Sigmoid colon (tissue), 7 donors: Measurements from ENCODE around the gene CYP39A1. TPM values are rescaled to one million over a fixed set of nuclear protein-coding genes. Genes with fewer than 3 reads are reported as not detected.

ENCODE experiments used
- DNase-seq: peaks from one replicate; pipeline ENCODE4 v3.0.0-alpha.2; 2019
- H3K27ac ChIP-seq, 4 donors: fragments of 200-600 bp; sonication (generic); one replicate each; pipeline ENCODE4 v1.5.1; 2016 to 2019; ENCODE audit warnings: mild to moderate bottlenecking in 1 of 4
- H3K27me3 ChIP-seq, 3 donors: fragments of 200-600 bp; sonication (generic); one replicate each; pipeline ENCODE4 v1.5.1; 2019; ENCODE audit warnings: mild to moderate bottlenecking in 1 of 3
- H3K36me3 ChIP-seq, 4 donors: fragments of 200-600 bp; sonication (generic); one replicate each; pipeline ENCODE4 v1.5.1; 2016 to 2019
- H3K4me1 ChIP-seq, 4 donors: fragments of 200-600 bp; sonication (generic); one replicate each; pipeline ENCODE4 v1.5.1; 2017 to 2019
- H3K4me3 ChIP-seq, 4 donors: fragments of 200-600 bp; sonication (generic); one replicate each; pipeline ENCODE4 v1.5.1; 2017 to 2019; ENCODE audit warnings: mild to moderate bottlenecking in 2 of 4, moderate library complexity in 1 of 4
- H3K9me3 ChIP-seq, 4 donors: fragments of 200-600 bp in 3 of 4; sonication (generic) in 3 of 4; one replicate each; pipeline versions ENCODE4 v1.5.1 to v1.6.1; 2013 to 2019
- EP300 ChIP-seq, 4 donors: sonication (generic); formaldehyde crosslinking; IDR thresholded peaks; one replicate each; pipeline ENCODE4 v1.6.1; 2017; ENCODE audit warnings: antibody characterized with exemption in 4 of 4
- POLR2A ChIP-seq, 2 donors: fragments of 450-650 bp; IDR thresholded peaks; one replicate each; pipeline ENCODE4 v1.6.1; 2016; ENCODE audit warnings: antibody characterized with exemption in 2 of 2, mild to moderate bottlenecking in 2 of 2, moderate library complexity in 2 of 2
- POLR2AphosphoS5 ChIP-seq, 4 donors: sonication (generic); formaldehyde crosslinking; IDR thresholded peaks; one replicate each; pipeline ENCODE4 v1.6.1; 2017; ENCODE audit warnings: antibody characterized with exemption in 4 of 4
- WGBS, 2 donors: extraction: QIAGEN DNeasy Blood & Tissue Kit; methylation state at CpG; one replicate each; pipeline ENCODE4 v1.1.7; 2013; 5-methylcytosine and 5-hydroxymethylcytosine counted together
- intact Hi-C: fragments of 100-400 bp; cut with DNase I; formaldehyde crosslinking; loops from one replicate; pipeline ENCODE4 v1.15.1; 2023
- polyA plus RNA-seq, 3 donors: library from polyadenylated mRNA; stranded (reverse); fragments of 200-250 nt; gene quantifications; one replicate each; pipeline ENCODE4 v1.2.3, GENCODE V29; 2013
- total RNA-seq, 4 donors: library from RNA; depleted of rRNA; stranded (reverse); fragments of >200 nt; gene quantifications; one replicate each; pipeline ENCODE4 v1.1.0, GENCODE V29; 2016
- TF ChIP-seq, protein P1 (sequence below), 4 experiments: fragments of 450-650 bp in 3 of 4; fragments of 200-600 bp in 1 of 4; IDR thresholded peaks; one replicate each; pipeline ENCODE4 v1.5.1; 2016 to 2019; ENCODE audit warnings: antibody characterized with exemption in 4 of 4, mild to moderate bottlenecking in 3 of 4, moderate library complexity in 2 of 4
- donor health status: healthy with polysubstance abuse.
- donor health status: Bipolar disorder and iron deficiency.
- donor health status: healthy.

The CYP39A1 gene
- total and polyA plus RNA-seq, 7 donors, result 1.6 to 7.7 (median 3.0) TPM

DNA sequence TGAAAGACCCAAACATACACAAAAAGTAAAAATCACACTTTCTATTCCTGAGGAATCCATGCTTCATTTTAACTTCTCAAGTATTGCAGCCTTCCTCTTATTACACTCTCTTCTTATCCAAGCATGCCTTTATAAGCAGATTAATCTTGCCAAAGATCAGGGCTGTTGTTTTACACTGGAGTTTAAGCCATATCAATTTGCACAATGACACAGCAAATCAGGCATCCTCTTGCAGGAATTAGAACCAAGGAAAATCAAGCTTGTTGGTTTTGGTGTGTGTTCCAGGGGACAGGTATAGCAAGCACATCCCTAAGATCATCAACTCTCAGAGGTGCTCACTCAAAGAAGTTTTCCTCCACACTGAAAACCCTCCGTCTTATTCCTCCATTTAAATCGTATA is 69.5 kb downstream of the CYP39A1 start:
- WGBS, 2 donors, result 81 to 84% methylated on average over 2 of the region's 2 CpGs
- Histone ChIP-seq H3K27me3 (no peaks in the 10 kb centered on the region), H3K27ac (no peak overlapping the region), H3K4me3 (no peak overlapping the region), H3K9me3 (no peaks in the 10 kb centered on the region), H3K36me3 (no peaks in the 10 kb centered on the region), H3K4me1 (peaks cover 0 to 5% (median 0%) of the 10 kb centered on the region in 4 donors)
- TF ChIP-seq POLR2A (IDR thresholded peaks at IDR 0.05) (no peak), POLR2AphosphoS5 (IDR thresholded peaks at IDR 0.05) (no peak), EP300 (IDR thresholded peaks at IDR 0.05) (no peak)
- TF ChIP-seq, protein P1, sequence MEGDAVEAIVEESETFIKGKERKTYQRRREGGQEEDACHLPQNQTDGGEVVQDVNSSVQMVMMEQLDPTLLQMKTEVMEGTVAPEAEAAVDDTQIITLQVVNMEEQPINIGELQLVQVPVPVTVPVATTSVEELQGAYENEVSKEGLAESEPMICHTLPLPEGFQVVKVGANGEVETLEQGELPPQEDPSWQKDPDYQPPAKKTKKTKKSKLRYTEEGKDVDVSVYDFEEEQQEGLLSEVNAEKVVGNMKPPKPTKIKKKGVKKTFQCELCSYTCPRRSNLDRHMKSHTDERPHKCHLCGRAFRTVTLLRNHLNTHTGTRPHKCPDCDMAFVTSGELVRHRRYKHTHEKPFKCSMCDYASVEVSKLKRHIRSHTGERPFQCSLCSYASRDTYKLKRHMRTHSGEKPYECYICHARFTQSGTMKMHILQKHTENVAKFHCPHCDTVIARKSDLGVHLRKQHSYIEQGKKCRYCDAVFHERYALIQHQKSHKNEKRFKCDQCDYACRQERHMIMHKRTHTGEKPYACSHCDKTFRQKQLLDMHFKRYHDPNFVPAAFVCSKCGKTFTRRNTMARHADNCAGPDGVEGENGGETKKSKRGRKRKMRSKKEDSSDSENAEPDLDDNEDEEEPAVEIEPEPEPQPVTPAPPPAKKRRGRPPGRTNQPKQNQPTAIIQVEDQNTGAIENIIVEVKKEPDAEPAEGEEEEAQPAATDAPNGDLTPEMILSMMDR (IDR thresholded peaks at IDR 0.05), result no peak
- intact Hi-C loops, result no loop called here
- DNase-seq, result no peak

DNA sequence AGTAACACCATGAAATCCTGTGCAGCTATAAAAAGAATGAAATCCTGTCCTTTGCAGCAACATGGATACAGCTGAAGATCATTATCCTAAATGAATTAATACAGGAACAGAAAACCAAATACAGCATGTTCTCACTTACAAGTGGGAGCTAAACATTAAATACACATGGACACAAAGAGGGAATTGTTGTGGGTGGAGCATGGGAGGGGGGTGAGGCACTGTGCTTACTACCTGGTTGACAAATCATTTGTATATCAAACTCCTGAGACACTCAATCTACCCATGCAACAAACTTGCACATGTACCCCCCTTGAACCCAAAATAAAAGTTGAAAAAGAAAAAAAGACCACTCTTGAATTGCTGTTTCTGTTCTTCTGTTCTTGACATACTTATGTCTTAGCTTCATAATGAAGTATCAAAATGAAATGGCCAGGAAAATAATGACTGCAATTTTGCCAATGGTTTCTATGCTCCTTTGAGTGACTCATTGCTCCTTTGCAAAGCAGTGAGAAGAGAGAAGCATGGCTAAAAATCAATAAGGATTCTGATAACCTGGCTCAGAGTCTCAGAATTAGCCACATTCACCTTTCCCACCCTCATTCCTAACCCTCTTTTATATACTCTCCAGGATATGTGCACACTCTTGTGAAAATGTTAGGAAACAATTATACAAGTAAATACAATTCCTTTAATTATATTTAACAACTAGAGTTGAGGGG is 71.0 kb downstream of the CYP39A1 start:
- no peak for DNase-seq
- TF ChIP-seq, protein P1 (IDR thresholded peaks at IDR 0.05), result no peak
- no peak overlapping the region for H3K27ac ChIP-seq
- H3K4me1 ChIP-seq, result no peaks in the 10 kb centered on the region
- H3K4me3 ChIP-seq, result no peak overlapping the region
- no peaks in the 10 kb centered on the region for H3K9me3 ChIP-seq
- H3K27me3 ChIP-seq, result no peaks in the 10 kb centered on the region
- no peaks in the 10 kb centered on the region for H3K36me3 ChIP-seq
- intact Hi-C loops, result no loop called here

DNA sequence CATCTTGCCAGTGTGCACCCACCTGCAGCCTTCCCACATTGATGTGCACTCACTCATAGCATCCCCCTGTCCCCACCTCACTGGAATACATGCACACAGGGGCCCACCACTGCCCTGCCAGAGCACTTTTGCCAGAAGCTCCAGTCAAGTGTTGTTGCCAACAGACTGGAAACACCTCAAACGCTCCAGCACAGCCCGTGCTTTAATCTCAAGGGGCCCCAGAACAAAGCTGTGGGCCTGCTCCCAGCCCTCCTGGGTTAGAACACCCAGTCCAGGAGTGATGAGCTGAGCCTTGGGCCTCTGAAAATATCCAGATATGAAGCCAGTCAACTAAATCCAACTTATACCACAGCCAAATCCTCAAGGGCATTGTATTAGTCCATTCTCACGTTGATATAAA is 77.1 kb downstream of the CYP39A1 start:
- H3K27me3 ChIP-seq, result no peaks in the 10 kb centered on the region
- H3K4me1 ChIP-seq, result no peaks in the 10 kb centered on the region
- H3K4me3 ChIP-seq, result no peak overlapping the region
- peaks cover 0 to 3% (median 0%) of the 10 kb centered on the region in 4 donors for H3K36me3 ChIP-seq
- TF ChIP-seq EP300 (IDR thresholded peaks at IDR 0.05), result no peak
- no peak for TF ChIP-seq POLR2A (IDR thresholded peaks at IDR 0.05)
- H3K27ac ChIP-seq, result no peak overlapping the region
- intact Hi-C loops, result no loop called here
- no peak for DNase-seq
- 86 to 90% methylated on average over 3 of the region's 3 CpGs for WGBS, 2 donors
- no peaks in the 10 kb centered on the region for H3K9me3 ChIP-seq

DNA sequence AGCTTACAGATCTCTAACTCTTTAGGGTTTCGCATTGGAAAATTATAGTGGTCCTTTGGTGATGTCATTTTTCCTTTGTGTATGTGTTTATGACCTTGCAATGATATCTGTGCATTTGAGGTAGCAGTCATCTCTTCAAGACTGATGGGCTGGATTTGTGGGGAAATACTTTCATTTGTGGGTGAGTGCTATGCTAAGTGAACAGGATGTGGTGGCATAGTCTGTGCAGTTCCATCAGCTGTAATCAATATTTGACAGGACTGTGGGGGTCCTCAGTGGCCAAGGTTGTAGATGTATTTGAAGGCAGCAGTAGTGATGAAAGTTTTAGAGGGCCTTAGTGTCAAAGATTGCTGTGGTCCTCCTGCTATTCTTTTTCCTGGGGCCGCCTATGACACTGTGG is 79.5 kb downstream of the CYP39A1 start:
- no peak for DNase-seq
- TF ChIP-seq EP300 (IDR thresholded peaks at IDR 0.05) (no peak), POLR2A (IDR thresholded peaks at IDR 0.05) (no peak)
- TF ChIP-seq, protein P1 (IDR thresholded peaks at IDR 0.05), result no peak
- Histone ChIP-seq H3K4me1 (no peaks in the 10 kb centered on the region), H3K4me3 (no peak overlapping the region), H3K27ac (no peak overlapping the region), H3K36me3 (peaks cover 0 to 3% (median 0%) of the 10 kb centered on the region in 4 donors), H3K27me3 (no peaks in the 10 kb centered on the region), H3K9me3 (no peaks in the 10 kb centered on the region)
- WGBS, 2 donors, result 46 to 49% methylated on average over 2 of the region's 2 CpGs
- intact Hi-C loops, result no loop called here

DNA sequence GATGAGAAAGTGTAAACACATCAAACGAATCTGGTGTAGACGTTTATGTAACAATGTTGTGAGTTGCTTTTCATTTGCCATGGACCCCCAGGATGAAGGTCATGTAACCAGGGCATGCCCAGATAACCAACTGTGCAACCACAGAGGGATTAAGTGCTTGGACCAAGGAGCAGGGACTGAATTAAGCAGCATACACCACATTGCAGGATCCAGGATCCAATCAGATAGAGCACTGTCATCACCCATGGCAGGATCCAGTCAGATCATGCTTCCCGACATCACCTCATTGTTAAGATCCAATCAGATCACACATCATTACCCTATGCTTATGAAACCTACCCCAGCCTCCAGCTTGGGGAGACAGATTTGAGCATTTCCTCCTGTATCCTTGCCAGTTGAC is 87.1 kb downstream of the CYP39A1 start:
- 87 to 88% methylated on average over 3 of the region's 3 CpGs for WGBS, 2 donors
- Histone ChIP-seq H3K36me3 (no peaks in the 10 kb centered on the region), H3K27ac (no peak overlapping the region), H3K4me3 (no peak overlapping the region), H3K4me1 (no peaks in the 10 kb centered on the region), H3K27me3 (no peaks in the 10 kb centered on the region), H3K9me3 (no peaks in the 10 kb centered on the region)
- TF ChIP-seq, protein P1 (IDR thresholded peaks at IDR 0.05), result no peak
- TF ChIP-seq EP300 (IDR thresholded peaks at IDR 0.05) (no peak), POLR2A (IDR thresholded peaks at IDR 0.05) (no peak), POLR2AphosphoS5 (IDR thresholded peaks at IDR 0.05) (no peak)
- DNase-seq, result no peak
- intact Hi-C loops, result no loop called here
